Neural cell (in vitro differentiated cells): ENCODE measurements around the gene LRMDA. TPM values are rescaled to one million over a fixed set of nuclear protein-coding genes. Genes with fewer than 3 reads are reported as not detected.

Source experiments
- H2AFZ ChIP-seq: fragments of 200-600, 300-800 bp; sonication (generic), shearing (Covaris generic); 2 replicates; pipeline ENCODE4 v1.6.0; 2014; ENCODE audit warnings: low read depth, mild to moderate bottlenecking, antibody characterized with exemption, low read length, moderate library complexity
- H3F3A ChIP-seq: fragments of 200-600 bp; shearing (Covaris generic); 2 replicates; pipeline ENCODE4 v1.6.1; 2016; ENCODE audit warnings: mild to moderate bottlenecking, moderate library complexity, mixed read lengths, antibody characterized with exemption, low read length; ENCODE audit not compliant: insufficient read depth, poor library complexity, severe bottlenecking
- H3K27ac ChIP-seq: fragments of 200-600, 300-800 bp; sonication (generic), shearing (Covaris generic); 2 replicates; pipeline ENCODE4 v1.5.1; 2014; ENCODE audit warnings: mild to moderate bottlenecking, low read length, moderate library complexity
- H3K27me3 ChIP-seq: fragments of 300-800, 200-600 bp; sonication (generic), shearing (Covaris generic); 2 replicates; pipeline ENCODE4 v1.6.0; 2014; ENCODE audit warnings: mild to moderate bottlenecking, low read depth, low read length, moderate library complexity; ENCODE audit not compliant: insufficient read depth
- H3K36me3 ChIP-seq: fragments of 300-800, 200-600 bp; sonication (generic), shearing (Covaris generic); 2 replicates; pipeline ENCODE4 v1.5.1; 2014; ENCODE audit warnings: mild to moderate bottlenecking, antibody characterized with exemption, low read length, moderate library complexity; ENCODE audit not compliant: insufficient read depth
- H3K4me2 ChIP-seq: fragments of 300-800, 200-600 bp; sonication (generic), shearing (Covaris generic); 2 replicates; pipeline ENCODE4 v1.6.0; 2014; ENCODE audit warnings: mild to moderate bottlenecking, low read length
- H3K4me3 ChIP-seq: fragments of 300-800, 200-600 bp; sonication (generic), shearing (Covaris generic); 2 replicates; pipeline ENCODE4 v1.5.1; 2014; ENCODE audit warnings: mild to moderate bottlenecking, low read length, moderate library complexity
- H3K79me2 ChIP-seq: fragments of 200-600 bp; shearing (Covaris generic); replicated peaks from 2 replicates; pipeline ENCODE4 v1.6.0; 2014; ENCODE audit warnings: mild to moderate bottlenecking, low read length, moderate library complexity; ENCODE audit not compliant: insufficient read depth
- H3K9ac ChIP-seq: fragments of 300-800, 200-600 bp; sonication (generic), shearing (Covaris generic); 2 replicates; pipeline ENCODE4 v1.6.1; 2016; ENCODE audit warnings: mild to moderate bottlenecking, low read length, mixed read lengths
- H3K9me2 ChIP-seq: fragments of 200-600 bp; shearing (Covaris generic); 2 replicates; pipeline ENCODE4 v1.6.1; 2016; ENCODE audit warnings: mild to moderate bottlenecking, low read length, mixed read lengths; ENCODE audit not compliant: insufficient read depth
- H3K9me3 ChIP-seq: fragments of 200-600, 300-800 bp; sonication (generic), shearing (Covaris generic); 2 replicates; pipeline ENCODE4 v1.6.1; 2016; ENCODE audit warnings: mild to moderate bottlenecking, mixed run types, low read length, moderate library complexity, mixed read lengths
- H4K20me1 ChIP-seq: fragments of 200-600 bp; shearing (Covaris generic); 2 replicates; pipeline ENCODE4 v1.6.1; 2016; ENCODE audit warnings: mild to moderate bottlenecking, mixed run types; ENCODE audit not compliant: insufficient read depth
- EP300 ChIP-seq: fragments of 450-650 bp; conservative IDR thresholded peaks from 2 replicates; pipeline ENCODE4 v1.6.1; 2014; ENCODE audit warnings: antibody characterized with exemption, mild to moderate bottlenecking, moderate library complexity; ENCODE audit not compliant: poor library complexity, severe bottlenecking
- EZH2 ChIP-seq: fragments of 200-600, 300-800 bp; shearing (Covaris generic), sonication (generic); IDR thresholded peaks from 2 replicates; pipeline ENCODE4 v1.6.1; 2014; ENCODE audit warnings: antibody characterized with exemption, low read length, borderline replicate concordance, mild to moderate bottlenecking; ENCODE audit not compliant: insufficient read depth, poor library complexity, severe bottlenecking
- MXI1 ChIP-seq: fragments of 450-650 bp; conservative IDR thresholded peaks from 2 replicates; pipeline ENCODE4 v1.6.1; 2014; ENCODE audit warnings: antibody characterized with exemption, mild to moderate bottlenecking; ENCODE audit not compliant: poor library complexity, severe bottlenecking
- POLR2AphosphoS5 ChIP-seq: IDR thresholded peaks from 2 replicates; pipeline ENCODE4 v1.6.1; 2012
- RAD21 ChIP-seq: fragments of 450-650 bp; conservative IDR thresholded peaks from 2 replicates; pipeline ENCODE4 v1.6.1; 2014; ENCODE audit warnings: antibody characterized with exemption, mild to moderate bottlenecking, moderate library complexity
- polyA plus RNA-seq: library from polyadenylated mRNA; depleted of rRNA; stranded (reverse); fragments of >200 nt; gene quantifications from 2 replicates; pipeline ENCODE4 v1.2.3, GENCODE V29; 2014
- TF ChIP-seq, protein P1 (sequence below): IDR thresholded peaks from 2 replicates; pipeline ENCODE4 v1.6.1; 2012; ENCODE audit warnings: borderline replicate concordance

Gene LRMDA
- polyA plus RNA-seq, 1 donor from 2014 or later = 5.6 TPM

- Histone ChIP-seq H3K27me3 (no peaks in the 10 kb centered on the region), H3K9me2 (no peaks in the 10 kb centered on the region), H4K20me1 (no peaks in the 10 kb centered on the region), H3F3A (no peaks in the 10 kb centered on the region), H2AFZ (no peak overlapping the region), H3K27ac (no peak overlapping the region), H3K36me3 (no peaks in the 10 kb centered on the region), H3K9ac (no peak overlapping the region), H3K4me2 (no peak overlapping the region), H3K9me3 (no peaks in the 10 kb centered on the region), H3K79me2 (no peaks in the 10 kb centered on the region), H3K4me3 (no peak overlapping the region)
- TF ChIP-seq RAD21 = no peak
Observed at GRCh38 chr10:76082232-76082631, 650.8 kb downstream of the LRMDA start.

DNA sequence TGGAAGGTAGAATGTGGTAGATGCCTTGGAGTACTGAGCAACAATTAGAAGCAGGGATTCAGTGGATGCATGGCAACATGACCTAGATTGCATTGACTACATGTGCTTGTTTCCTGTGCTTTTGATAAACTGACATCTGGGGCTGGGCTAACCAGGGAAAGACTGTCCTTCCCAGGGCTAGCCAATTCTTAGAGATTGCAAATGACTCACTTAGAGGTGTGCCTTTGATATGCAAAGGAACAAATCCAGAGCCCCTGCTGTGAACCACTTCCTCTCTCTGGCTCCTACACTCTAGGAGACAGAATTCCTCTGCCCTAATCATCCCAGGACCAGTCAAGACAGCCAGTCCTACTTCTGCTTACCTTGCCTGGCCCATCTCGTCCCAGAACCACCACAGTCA lies 651.5 kb downstream of the LRMDA start:
- no peaks in the 10 kb centered on the region for H4K20me1 ChIP-seq
- no peak overlapping the region for H2AFZ ChIP-seq
- no peaks in the 10 kb centered on the region for H3K36me3 ChIP-seq
- H3K27me3 ChIP-seq = no peaks in the 10 kb centered on the region
- H3K9me2 ChIP-seq = no peaks in the 10 kb centered on the region
- no peaks in the 10 kb centered on the region for H3F3A ChIP-seq
- no peak overlapping the region for H3K9ac ChIP-seq
- TF ChIP-seq, protein P1, sequence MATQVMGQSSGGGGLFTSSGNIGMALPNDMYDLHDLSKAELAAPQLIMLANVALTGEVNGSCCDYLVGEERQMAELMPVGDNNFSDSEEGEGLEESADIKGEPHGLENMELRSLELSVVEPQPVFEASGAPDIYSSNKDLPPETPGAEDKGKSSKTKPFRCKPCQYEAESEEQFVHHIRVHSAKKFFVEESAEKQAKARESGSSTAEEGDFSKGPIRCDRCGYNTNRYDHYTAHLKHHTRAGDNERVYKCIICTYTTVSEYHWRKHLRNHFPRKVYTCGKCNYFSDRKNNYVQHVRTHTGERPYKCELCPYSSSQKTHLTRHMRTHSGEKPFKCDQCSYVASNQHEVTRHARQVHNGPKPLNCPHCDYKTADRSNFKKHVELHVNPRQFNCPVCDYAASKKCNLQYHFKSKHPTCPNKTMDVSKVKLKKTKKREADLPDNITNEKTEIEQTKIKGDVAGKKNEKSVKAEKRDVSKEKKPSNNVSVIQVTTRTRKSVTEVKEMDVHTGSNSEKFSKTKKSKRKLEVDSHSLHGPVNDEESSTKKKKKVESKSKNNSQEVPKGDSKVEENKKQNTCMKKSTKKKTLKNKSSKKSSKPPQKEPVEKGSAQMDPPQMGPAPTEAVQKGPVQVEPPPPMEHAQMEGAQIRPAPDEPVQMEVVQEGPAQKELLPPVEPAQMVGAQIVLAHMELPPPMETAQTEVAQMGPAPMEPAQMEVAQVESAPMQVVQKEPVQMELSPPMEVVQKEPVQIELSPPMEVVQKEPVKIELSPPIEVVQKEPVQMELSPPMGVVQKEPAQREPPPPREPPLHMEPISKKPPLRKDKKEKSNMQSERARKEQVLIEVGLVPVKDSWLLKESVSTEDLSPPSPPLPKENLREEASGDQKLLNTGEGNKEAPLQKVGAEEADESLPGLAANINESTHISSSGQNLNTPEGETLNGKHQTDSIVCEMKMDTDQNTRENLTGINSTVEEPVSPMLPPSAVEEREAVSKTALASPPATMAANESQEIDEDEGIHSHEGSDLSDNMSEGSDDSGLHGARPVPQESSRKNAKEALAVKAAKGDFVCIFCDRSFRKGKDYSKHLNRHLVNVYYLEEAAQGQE = no peak
- no peak for TF ChIP-seq MXI1
- no peak for TF ChIP-seq EZH2
- no peak for TF ChIP-seq POLR2AphosphoS5
- no peak for TF ChIP-seq EP300
- no peak overlapping the region for H3K4me2 ChIP-seq
- no peak overlapping the region for H3K27ac ChIP-seq
- H3K4me3 ChIP-seq = no peak overlapping the region
- no peaks in the 10 kb centered on the region for H3K9me3 ChIP-seq
- H3K79me2 ChIP-seq = no peaks in the 10 kb centered on the region

DNA sequence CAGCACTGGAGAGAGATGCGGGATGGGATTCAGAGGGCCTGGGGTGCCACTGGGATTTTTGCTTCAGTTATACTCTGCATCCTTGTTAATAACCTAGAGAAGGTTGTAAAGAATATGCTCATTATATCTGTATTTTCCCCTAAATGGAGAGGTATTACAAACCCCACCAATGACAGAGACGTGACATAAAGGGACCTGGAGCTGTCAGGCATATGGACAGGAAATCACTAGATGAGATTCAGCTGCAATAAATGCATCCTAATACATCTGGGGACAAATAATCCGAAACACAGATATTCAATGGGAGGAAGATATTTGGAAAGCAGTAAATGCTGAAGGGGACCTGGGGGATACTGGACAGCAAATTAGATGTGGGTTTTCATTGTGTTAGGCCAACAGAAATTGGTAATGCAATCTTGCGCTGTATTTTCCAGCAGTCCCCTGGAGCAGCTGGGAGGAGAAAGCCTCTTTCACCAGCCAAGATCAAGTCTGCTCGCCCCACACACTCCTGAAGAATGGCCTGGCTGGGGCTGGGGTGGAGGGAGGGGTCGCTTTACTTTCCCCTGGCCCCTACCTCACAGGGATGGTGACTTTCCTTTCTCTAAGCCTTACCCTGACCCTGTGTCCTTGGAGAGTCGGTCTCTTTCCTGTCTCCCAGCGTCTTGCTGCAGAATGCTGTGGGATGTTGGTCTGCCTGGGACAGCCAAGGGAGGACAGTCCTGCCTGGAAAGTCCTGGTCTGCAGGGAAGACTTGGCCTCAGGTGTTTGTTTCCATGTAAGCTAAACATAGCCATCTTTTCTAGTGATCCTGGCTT lies 653.8 kb downstream of the LRMDA start:
- Histone ChIP-seq H3K9me3 (no peaks in the 10 kb centered on the region), H3K36me3 (no peaks in the 10 kb centered on the region), H3F3A (no peaks in the 10 kb centered on the region), H3K27me3 (no peaks in the 10 kb centered on the region), H4K20me1 (no peaks in the 10 kb centered on the region), H3K79me2 (no peaks in the 10 kb centered on the region), H3K9ac (no peak overlapping the region), H3K9me2 (no peaks in the 10 kb centered on the region), H3K27ac (no peak overlapping the region), H3K4me3 (no peak overlapping the region), H3K4me2 (no peak overlapping the region), H2AFZ (no peak overlapping the region)
- TF ChIP-seq POLR2AphosphoS5 (peak; percentile 60), MXI1 (no peak), EZH2 (no peak), EP300 (peak; percentile 88)
